T47D (cell line): ENCODE data around the gene KCNAB1.

Experiments
- DNase-seq, 2 experiments: peaks; one replicate each; pipeline versions ENCODE4 v3.0.0 to v3.0.0-alpha.2; 2011 to 2012; ENCODE audit warnings: low read depth in 1 of 2, low spot score in 1 of 2
- JUND ChIP-seq: IDR thresholded peaks from 2 replicates; pipeline ENCODE4 v1.6.1; 2012; ENCODE audit warnings: low read depth
- in situ Hi-C: cut with HindIII; loops from 2 replicates; pipeline ENCODE4 v1.10.0; 2016; ENCODE audit warnings: low sequenced_read_pairs, low pct_unique_long_range_greater_than_20kb

The KCNAB1 gene

DNA sequence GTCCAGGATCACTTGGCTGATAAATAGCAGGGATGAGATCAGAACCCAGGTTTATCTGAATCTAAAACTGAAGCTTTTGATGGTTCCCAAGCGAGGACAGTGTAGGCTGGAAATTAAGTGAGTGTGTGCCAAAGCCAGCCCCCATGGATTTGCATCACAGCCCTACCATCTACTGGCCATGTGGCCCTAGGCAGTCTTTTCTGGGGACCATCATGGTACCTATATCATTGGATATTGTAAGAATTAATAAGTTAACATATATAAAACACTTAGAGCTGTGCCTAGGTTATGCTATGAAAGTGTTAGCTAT, 467.3 kb downstream of the KCNAB1 start:
- in situ Hi-C loops, result no loop called here

More for the DNA sequence above, 467.3 kb downstream of the KCNAB1 start:
- TF ChIP-seq JUND, result no peak
- no peak for DNase-seq
